GM23338 (cell line): ENCODE results near the gene TGFBR3. TPM values are rescaled to one million over a fixed set of nuclear protein-coding genes. Genes with fewer than 3 reads are reported as not detected.

Experiments used
- ATAC-seq: fragments of 200-7000 bp; cut with Tn5 transposase; 3 replicates; pipeline ENCODE4 v1.9.1; 2020
- DNase-seq: peaks from one replicate; pipeline ENCODE4 v3.0.0-alpha.2; 2015; ENCODE audit warnings: low spot score
- H2AFZ ChIP-seq: fragments of 200-600 bp; sonication (generic); 2 replicates; pipeline ENCODE4 v1.8.0; 2016; ENCODE audit warnings: antibody characterized with exemption, mild to moderate bottlenecking, moderate library complexity
- H3F3A ChIP-seq: fragments of 200-600 bp; sonication (generic); replicated peaks from 2 replicates; pipeline ENCODE4 v1.8.0; 2017; ENCODE audit warnings: antibody characterized with exemption, mixed run types, low read depth
- H3K27ac ChIP-seq: fragments of 200-600 bp; sonication (generic); 2 replicates; pipeline ENCODE4 v1.6.1; 2016; ENCODE audit warnings: low read depth
- H3K27me3 ChIP-seq: fragments of 200-600 bp; sonication (generic); 2 replicates; pipeline ENCODE4 v1.8.0; 2016; ENCODE audit warnings: mild to moderate bottlenecking, mixed run types, moderate library complexity; ENCODE audit not compliant: insufficient read depth
- H3K36me3 ChIP-seq: fragments of 200-600 bp; sonication (generic); 2 replicates; pipeline ENCODE4 v1.8.0; 2016; ENCODE audit warnings: mild to moderate bottlenecking; ENCODE audit not compliant: insufficient read depth
- H3K4me1 ChIP-seq: fragments of 200-600 bp; sonication (generic); 2 replicates; pipeline ENCODE4 v1.8.0; 2016; ENCODE audit warnings: mild to moderate bottlenecking, moderate library complexity; ENCODE audit not compliant: insufficient read depth
- H3K4me2 ChIP-seq: fragments of 200-600 bp; sonication (generic); 2 replicates; pipeline ENCODE4 v1.7.1; 2017; ENCODE audit warnings: mixed run types
- H3K4me3 ChIP-seq: fragments of 200-600 bp; sonication (generic); 2 replicates; pipeline ENCODE4 v1.6.1; 2016; ENCODE audit warnings: mixed run types
- H3K79me2 ChIP-seq: fragments of 200-600 bp; sonication (generic); replicated peaks from 2 replicates; pipeline ENCODE4 v1.8.0; 2017; ENCODE audit warnings: mild to moderate bottlenecking; ENCODE audit not compliant: insufficient read depth
- H3K9me2 ChIP-seq: fragments of 200-600 bp; sonication (generic); 2 replicates; pipeline ENCODE4 v1.8.0; 2017; ENCODE audit not compliant: insufficient read depth
- H4K20me1 ChIP-seq: fragments of 200-600 bp; sonication (generic); replicated peaks from 2 replicates; pipeline ENCODE4 v1.8.0; 2017; ENCODE audit warnings: mild to moderate bottlenecking; ENCODE audit not compliant: insufficient read depth
- H3K27ac Mint-ChIP-seq: 2 replicates; pipeline ENCODE4 v1.8.0; 2020; ENCODE audit warnings: inconsistent platforms, mild to moderate bottlenecking, moderate library complexity, mixed read lengths
- H3K27me3 Mint-ChIP-seq: 3 replicates; pipeline ENCODE4 v1.8.0; 2022; ENCODE audit warnings: low read depth, mild to moderate bottlenecking, moderate library complexity, mixed read lengths, inconsistent platforms; ENCODE audit not compliant: insufficient read depth, poor library complexity
- H3K36me3 Mint-ChIP-seq: 3 replicates; pipeline ENCODE4 v1.8.0; 2021; ENCODE audit warnings: low read depth, mild to moderate bottlenecking, inconsistent platforms, moderate library complexity, mixed read lengths
- H3K4me1 Mint-ChIP-seq: 3 replicates; pipeline ENCODE4 v1.8.0; 2020; ENCODE audit warnings: mild to moderate bottlenecking, inconsistent platforms, mixed read lengths
- H3K4me3 Mint-ChIP-seq: 3 replicates; pipeline ENCODE4 v1.8.0; 2021; ENCODE audit warnings: moderate library complexity, mild to moderate bottlenecking, inconsistent platforms, mixed read lengths
- H3K9me3 Mint-ChIP-seq: 3 replicates; pipeline ENCODE4 v1.8.0; 2020; ENCODE audit warnings: moderate library complexity, mild to moderate bottlenecking, inconsistent platforms, mixed read lengths
- STAT1 ChIP-seq: IDR thresholded peaks from one replicate; pipeline ENCODE4 v1.6.1; 2016; ENCODE audit warnings: antibody characterized with exemption; ENCODE audit not compliant: unreplicated experiment
- ZNF114 ChIP-seq: fragments of 250-450 bp; sonication (Bioruptor Pico); IDR thresholded peaks from 2 replicates; pipeline ENCODE4 v1.5.0; 2020; ENCODE audit warnings: mild to moderate bottlenecking, moderate library complexity
- ZNF331 ChIP-seq: fragments of 250-450 bp; sonication (Bioruptor Pico); IDR thresholded peaks from 2 replicates; pipeline ENCODE4 v1.5.0; 2020; ENCODE audit warnings: low read depth, mild to moderate bottlenecking, moderate library complexity
- polyA plus RNA-seq: library from polyadenylated mRNA; unstranded; fragments of >200 nt; fragmentation: Nextera tagmentation; extraction: Ambion mirVana; gene quantifications from 2 replicates; pipeline ENCODE4 v1.2.1, GENCODE V29; 2016
- total RNA-seq: library from RNA; depleted of rRNA; stranded (reverse); fragments of >200 nt; shearing (Covaris generic); gene quantifications from 2 replicates; pipeline ENCODE4 v1.2.3, GENCODE V29; 2014
- TF ChIP-seq, protein P1 (sequence below): IDR thresholded peaks from one replicate; pipeline ENCODE4 v1.6.1; 2018; ENCODE audit warnings: antibody characterized with exemption; ENCODE audit not compliant: unreplicated experiment
- TF ChIP-seq, protein P2 (sequence below): IDR thresholded peaks from 2 replicates; pipeline ENCODE4 v1.6.1; 2016; ENCODE audit warnings: antibody characterized with exemption
- TF ChIP-seq, protein P3 (sequence below): fragments of 250-450 bp; sonication (Bioruptor Pico); IDR thresholded peaks from 2 replicates; pipeline ENCODE4 v1.5.0; 2020; ENCODE audit warnings: mild to moderate bottlenecking, moderate library complexity
- TF ChIP-seq, protein P4 (sequence below), 2 experiments: fragments of 200-600 bp in 1 of 2; sonication (generic) in 1 of 2; conservative IDR thresholded peaks; 2 replicates each; pipeline versions ENCODE4 v1.5.1 to v1.6.1; 2016 to 2017; ENCODE audit warnings: antibody characterized with exemption in 2 of 2, low read depth in 2 of 2, mild to moderate bottlenecking in 2 of 2, moderate library complexity in 1 of 2

The TGFBR3 gene
- total and polyA plus RNA-seq, 2 experiments from 2014 or later, result 1.7 to 2.9 TPM

DNA sequence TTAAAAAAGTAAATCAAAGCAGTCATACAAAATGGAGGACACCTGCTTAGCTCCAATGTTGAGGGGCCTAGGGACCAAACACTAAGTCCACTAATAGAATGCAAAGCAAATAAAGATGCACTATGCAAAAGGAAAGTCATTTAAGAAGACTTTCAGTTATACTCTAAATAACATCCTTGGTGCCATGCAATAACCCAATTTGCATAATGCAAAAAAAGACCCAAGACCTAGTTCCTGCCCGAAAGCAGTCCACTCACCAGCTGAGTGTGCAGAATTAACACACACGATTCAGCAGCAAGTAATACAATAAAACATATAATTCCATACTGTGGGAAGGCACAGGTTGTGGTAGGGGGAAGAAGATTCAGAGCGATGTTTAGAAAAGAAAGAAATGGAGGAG lies 101.8 kb downstream of the TGFBR3 start:
- no peak overlapping the region for H2AFZ ChIP-seq
- H3K27ac ChIP-seq, result no peak overlapping the region
- no peak overlapping the region for H3K4me3 Mint-ChIP-seq
- H3F3A ChIP-seq, result no peaks in the 10 kb centered on the region
- H3K4me1 ChIP-seq, result peaks cover 4% of the 10 kb centered on the region
- H3K4me3 ChIP-seq, result no peak overlapping the region
- H4K20me1 ChIP-seq, result no peaks in the 10 kb centered on the region
- no peaks in the 10 kb centered on the region for H3K36me3 Mint-ChIP-seq
- ATAC-seq (no peak), DNase-seq (no peak)
- H3K79me2 ChIP-seq, result no peaks in the 10 kb centered on the region
- TF ChIP-seq, protein P1, sequence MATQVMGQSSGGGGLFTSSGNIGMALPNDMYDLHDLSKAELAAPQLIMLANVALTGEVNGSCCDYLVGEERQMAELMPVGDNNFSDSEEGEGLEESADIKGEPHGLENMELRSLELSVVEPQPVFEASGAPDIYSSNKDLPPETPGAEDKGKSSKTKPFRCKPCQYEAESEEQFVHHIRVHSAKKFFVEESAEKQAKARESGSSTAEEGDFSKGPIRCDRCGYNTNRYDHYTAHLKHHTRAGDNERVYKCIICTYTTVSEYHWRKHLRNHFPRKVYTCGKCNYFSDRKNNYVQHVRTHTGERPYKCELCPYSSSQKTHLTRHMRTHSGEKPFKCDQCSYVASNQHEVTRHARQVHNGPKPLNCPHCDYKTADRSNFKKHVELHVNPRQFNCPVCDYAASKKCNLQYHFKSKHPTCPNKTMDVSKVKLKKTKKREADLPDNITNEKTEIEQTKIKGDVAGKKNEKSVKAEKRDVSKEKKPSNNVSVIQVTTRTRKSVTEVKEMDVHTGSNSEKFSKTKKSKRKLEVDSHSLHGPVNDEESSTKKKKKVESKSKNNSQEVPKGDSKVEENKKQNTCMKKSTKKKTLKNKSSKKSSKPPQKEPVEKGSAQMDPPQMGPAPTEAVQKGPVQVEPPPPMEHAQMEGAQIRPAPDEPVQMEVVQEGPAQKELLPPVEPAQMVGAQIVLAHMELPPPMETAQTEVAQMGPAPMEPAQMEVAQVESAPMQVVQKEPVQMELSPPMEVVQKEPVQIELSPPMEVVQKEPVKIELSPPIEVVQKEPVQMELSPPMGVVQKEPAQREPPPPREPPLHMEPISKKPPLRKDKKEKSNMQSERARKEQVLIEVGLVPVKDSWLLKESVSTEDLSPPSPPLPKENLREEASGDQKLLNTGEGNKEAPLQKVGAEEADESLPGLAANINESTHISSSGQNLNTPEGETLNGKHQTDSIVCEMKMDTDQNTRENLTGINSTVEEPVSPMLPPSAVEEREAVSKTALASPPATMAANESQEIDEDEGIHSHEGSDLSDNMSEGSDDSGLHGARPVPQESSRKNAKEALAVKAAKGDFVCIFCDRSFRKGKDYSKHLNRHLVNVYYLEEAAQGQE, result no peak
- TF ChIP-seq, protein P2, sequence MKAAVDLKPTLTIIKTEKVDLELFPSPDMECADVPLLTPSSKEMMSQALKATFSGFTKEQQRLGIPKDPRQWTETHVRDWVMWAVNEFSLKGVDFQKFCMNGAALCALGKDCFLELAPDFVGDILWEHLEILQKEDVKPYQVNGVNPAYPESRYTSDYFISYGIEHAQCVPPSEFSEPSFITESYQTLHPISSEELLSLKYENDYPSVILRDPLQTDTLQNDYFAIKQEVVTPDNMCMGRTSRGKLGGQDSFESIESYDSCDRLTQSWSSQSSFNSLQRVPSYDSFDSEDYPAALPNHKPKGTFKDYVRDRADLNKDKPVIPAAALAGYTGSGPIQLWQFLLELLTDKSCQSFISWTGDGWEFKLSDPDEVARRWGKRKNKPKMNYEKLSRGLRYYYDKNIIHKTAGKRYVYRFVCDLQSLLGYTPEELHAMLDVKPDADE, result no peak
- TF ChIP-seq ZNF331, result no peak
- TF ChIP-seq, protein P3, sequence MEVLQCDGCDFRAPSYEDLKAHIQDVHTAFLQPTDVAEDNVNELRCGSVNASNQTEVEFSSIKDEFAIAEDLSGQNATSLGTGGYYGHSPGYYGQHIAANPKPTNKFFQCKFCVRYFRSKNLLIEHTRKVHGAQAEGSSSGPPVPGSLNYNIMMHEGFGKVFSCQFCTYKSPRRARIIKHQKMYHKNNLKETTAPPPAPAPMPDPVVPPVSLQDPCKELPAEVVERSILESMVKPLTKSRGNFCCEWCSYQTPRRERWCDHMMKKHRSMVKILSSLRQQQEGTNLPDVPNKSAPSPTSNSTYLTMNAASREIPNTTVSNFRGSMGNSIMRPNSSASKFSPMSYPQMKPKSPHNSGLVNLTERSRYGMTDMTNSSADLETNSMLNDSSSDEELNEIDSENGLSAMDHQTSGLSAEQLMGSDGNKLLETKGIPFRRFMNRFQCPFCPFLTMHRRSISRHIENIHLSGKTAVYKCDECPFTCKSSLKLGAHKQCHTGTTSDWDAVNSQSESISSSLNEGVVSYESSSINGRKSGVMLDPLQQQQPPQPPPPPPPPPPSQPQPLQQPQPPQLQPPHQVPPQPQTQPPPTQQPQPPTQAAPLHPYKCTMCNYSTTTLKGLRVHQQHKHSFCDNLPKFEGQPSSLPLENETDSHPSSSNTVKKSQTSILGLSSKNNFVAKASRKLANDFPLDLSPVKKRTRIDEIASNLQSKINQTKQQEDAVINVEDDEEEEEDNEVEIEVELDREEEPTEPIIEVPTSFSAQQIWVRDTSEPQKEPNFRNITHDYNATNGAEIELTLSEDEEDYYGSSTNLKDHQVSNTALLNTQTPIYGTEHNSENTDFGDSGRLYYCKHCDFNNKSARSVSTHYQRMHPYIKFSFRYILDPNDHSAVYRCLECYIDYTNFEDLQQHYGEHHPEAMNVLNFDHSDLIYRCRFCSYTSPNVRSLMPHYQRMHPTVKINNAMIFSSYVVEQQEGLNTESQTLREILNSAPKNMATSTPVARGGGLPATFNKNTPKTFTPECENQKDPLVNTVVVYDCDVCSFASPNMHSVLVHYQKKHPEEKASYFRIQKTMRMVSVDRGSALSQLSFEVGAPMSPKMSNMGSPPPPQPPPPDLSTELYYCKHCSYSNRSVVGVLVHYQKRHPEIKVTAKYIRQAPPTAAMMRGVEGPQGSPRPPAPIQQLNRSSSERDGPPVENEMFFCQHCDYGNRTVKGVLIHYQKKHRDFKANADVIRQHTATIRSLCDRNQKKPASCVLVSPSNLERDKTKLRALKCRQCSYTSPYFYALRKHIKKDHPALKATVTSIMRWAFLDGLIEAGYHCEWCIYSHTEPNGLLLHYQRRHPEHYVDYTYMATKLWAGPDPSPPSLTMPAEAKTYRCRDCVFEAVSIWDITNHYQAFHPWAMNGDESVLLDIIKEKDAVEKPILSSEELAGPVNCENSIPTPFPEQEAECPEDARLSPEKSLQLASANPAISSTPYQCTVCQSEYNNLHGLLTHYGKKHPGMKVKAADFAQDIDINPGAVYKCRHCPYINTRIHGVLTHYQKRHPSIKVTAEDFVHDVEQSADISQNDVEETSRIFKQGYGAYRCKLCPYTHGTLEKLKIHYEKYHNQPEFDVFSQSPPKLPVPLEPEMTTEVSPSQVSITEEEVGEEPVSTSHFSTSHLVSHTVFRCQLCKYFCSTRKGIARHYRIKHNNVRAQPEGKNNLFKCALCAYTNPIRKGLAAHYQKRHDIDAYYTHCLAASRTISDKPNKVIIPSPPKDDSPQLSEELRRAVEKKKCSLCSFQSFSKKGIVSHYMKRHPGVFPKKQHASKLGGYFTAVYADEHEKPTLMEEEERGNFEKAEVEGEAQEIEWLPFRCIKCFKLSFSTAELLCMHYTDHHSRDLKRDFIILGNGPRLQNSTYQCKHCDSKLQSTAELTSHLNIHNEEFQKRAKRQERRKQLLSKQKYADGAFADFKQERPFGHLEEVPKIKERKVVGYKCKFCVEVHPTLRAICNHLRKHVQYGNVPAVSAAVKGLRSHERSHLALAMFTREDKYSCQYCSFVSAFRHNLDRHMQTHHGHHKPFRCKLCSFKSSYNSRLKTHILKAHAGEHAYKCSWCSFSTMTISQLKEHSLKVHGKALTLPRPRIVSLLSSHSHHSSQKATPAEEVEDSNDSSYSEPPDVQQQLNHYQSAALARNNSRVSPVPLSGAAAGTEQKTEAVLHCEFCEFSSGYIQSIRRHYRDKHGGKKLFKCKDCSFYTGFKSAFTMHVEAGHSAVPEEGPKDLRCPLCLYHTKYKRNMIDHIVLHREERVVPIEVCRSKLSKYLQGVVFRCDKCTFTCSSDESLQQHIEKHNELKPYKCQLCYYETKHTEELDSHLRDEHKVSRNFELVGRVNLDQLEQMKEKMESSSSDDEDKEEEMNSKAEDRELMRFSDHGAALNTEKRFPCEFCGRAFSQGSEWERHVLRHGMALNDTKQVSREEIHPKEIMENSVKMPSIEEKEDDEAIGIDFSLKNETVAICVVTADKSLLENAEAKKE (CRISPR knock-in tag), result no peak
- no peak for TF ChIP-seq STAT1
- TF ChIP-seq ZNF114 (CRISPR knock-in tag), result no peak
- TF ChIP-seq, protein P4, sequence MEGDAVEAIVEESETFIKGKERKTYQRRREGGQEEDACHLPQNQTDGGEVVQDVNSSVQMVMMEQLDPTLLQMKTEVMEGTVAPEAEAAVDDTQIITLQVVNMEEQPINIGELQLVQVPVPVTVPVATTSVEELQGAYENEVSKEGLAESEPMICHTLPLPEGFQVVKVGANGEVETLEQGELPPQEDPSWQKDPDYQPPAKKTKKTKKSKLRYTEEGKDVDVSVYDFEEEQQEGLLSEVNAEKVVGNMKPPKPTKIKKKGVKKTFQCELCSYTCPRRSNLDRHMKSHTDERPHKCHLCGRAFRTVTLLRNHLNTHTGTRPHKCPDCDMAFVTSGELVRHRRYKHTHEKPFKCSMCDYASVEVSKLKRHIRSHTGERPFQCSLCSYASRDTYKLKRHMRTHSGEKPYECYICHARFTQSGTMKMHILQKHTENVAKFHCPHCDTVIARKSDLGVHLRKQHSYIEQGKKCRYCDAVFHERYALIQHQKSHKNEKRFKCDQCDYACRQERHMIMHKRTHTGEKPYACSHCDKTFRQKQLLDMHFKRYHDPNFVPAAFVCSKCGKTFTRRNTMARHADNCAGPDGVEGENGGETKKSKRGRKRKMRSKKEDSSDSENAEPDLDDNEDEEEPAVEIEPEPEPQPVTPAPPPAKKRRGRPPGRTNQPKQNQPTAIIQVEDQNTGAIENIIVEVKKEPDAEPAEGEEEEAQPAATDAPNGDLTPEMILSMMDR (conservative IDR thresholded peaks at IDR 0.05; ENCODE audit: low read depth in 2 of 2), result no peak
- no peak overlapping the region for H3K27ac Mint-ChIP-seq
- H3K9me2 ChIP-seq, result 0 out of 2 replicates have a peak, but pooled peaks cover 4% of the 10 kb centered on the region
- no peaks in the 10 kb centered on the region for H3K27me3 ChIP-seq
- no peaks in the 10 kb centered on the region for H3K36me3 ChIP-seq
- peaks cover 10% of the 10 kb centered on the region for H3K4me1 Mint-ChIP-seq
- H3K27me3 Mint-ChIP-seq, result peaks cover 3% of the 10 kb centered on the region
- no peaks in the 10 kb centered on the region for H3K9me3 Mint-ChIP-seq
- no peak overlapping the region for H3K4me2 ChIP-seq
